Upper lobe of right lung (tissue), 1 donor: ENCODE results near the gene KDF1. TPM values are rescaled to one million over a fixed set of nuclear protein-coding genes. Genes with fewer than 3 reads are reported as not detected.
"Not testable (repeated sequence)": the region's sequence is repeated elsewhere in the genome, so short reads cannot be mapped to it uniquely, and the experiment has no call there.

Experiments
- ATAC-seq: fragments of 200-7000 bp; cut with Tn5 transposase; one replicate; pipeline ENCODE4 v1.9.1; 2020; ENCODE audit warnings: mild to moderate bottlenecking, moderate library complexity
- DNase-seq: peaks from one replicate; pipeline ENCODE4 v3.0.0-alpha.2; 2020
- H3K27ac ChIP-seq: fragments of 200-600 bp; one replicate; pipeline ENCODE4 v1.8.0; 2022
- H3K27me3 ChIP-seq: fragments of 200-600 bp; one replicate; pipeline ENCODE4 v1.8.0; 2022; ENCODE audit warnings: mild to moderate bottlenecking
- H3K36me3 ChIP-seq: fragments of 200-600 bp; one replicate; pipeline ENCODE4 v1.8.0; 2022
- H3K4me1 ChIP-seq: fragments of 200-600 bp; one replicate; pipeline ENCODE4 v1.8.0; 2022
- H3K4me3 ChIP-seq: fragments of 200-600 bp; one replicate; pipeline ENCODE4 v1.8.0; 2022; ENCODE audit warnings: mild to moderate bottlenecking
- H3K9me3 ChIP-seq: fragments of 200-600 bp; one replicate; pipeline ENCODE4 v1.8.0; 2022
- CTCF ChIP-seq: fragments of 200-600 bp; IDR thresholded peaks from one replicate; pipeline ENCODE4 v1.8.0; 2022; ENCODE audit warnings: antibody characterized with exemption
- intact Hi-C: fragments of 100-400 bp; cut with DNase I; formaldehyde crosslinking; loops from one replicate; pipeline ENCODE4 v1.11.0; 2022
- total RNA-seq: library from RNA; stranded (reverse); fragmentation: NEBNext Ultra II Directional; extraction: Animal tissue kit (Norgen Biotek cat#: 25700); gene quantifications from one replicate; pipeline ENCODE4 v1.2.1, GENCODE V29; 2021
- donor health status: DM: no; HTN: yes; CAD: no; lungs with severe emphysema.

The KDF1 gene
- total RNA-seq, 1 donor from 2014 or later, result 10.5 TPM

- TF ChIP-seq CTCF, result no peak
- DNase-seq (no peak), ATAC-seq (no peak)
- H3K4me3 ChIP-seq, result no peak overlapping the region
- intact Hi-C loops, result no loop called here
- H3K4me1 ChIP-seq, result no peaks in the 10 kb centered on the region
- H3K27me3 ChIP-seq, result no peaks in the 10 kb centered on the region
- peaks cover 31% of the 10 kb centered on the region for H3K36me3 ChIP-seq
- H3K9me3 ChIP-seq, result no peaks in the 10 kb centered on the region
- H3K27ac ChIP-seq, result no peak overlapping the region
Measured at GRCh38 chr1:26949266-26949925, 10.9 kb downstream of the KDF1 start.

- not testable (repeated sequence) for DNase-seq, H3K9me3 ChIP-seq
Measured at GRCh38 chr1:26948725-26949057, 11.6 kb downstream of the KDF1 start.

GRCh38 chr1:26946270-26946669 lies 14.0 kb downstream of the KDF1 start:
- Histone ChIP-seq H3K27ac (no peak overlapping the region), H3K36me3 (peaks cover 62% of the 10 kb centered on the region)
- no peak for ATAC-seq

More at GRCh38 chr1:26948725-26949057, 11.6 kb downstream of the KDF1 start:
- ATAC-seq, H3K4me3 ChIP-seq, H3K27ac ChIP-seq, H3K4me1 ChIP-seq, H3K27me3 ChIP-seq, intact Hi-C loops: not testable (repeated sequence)
- peaks cover 38% of the 10 kb centered on the region for H3K36me3 ChIP-seq

GRCh38 chr1:26945728-26946127 lies 14.5 kb downstream of the KDF1 start:
- Histone ChIP-seq H3K4me3 (no peak overlapping the region), H3K36me3 (peaks cover 64% of the 10 kb centered on the region), H3K9me3 (no peaks in the 10 kb centered on the region), H3K4me1 (no peaks in the 10 kb centered on the region), H3K27ac (no peak overlapping the region), H3K27me3 (no peaks in the 10 kb centered on the region)
- no peak for TF ChIP-seq CTCF
- intact Hi-C loops, result no loop called here
- DNase-seq, result no peak
- no peak for ATAC-seq

More at GRCh38 chr1:26946270-26946669, 14.0 kb downstream of the KDF1 start:
- H3K27me3 ChIP-seq, result no peaks in the 10 kb centered on the region
- TF ChIP-seq CTCF, result no peak
- DNase-seq, result no peak
- no peak overlapping the region for H3K4me3 ChIP-seq
- no peaks in the 10 kb centered on the region for H3K4me1 ChIP-seq
- no peaks in the 10 kb centered on the region for H3K9me3 ChIP-seq
- intact Hi-C loops, result no loop called here

- H3K4me1 ChIP-seq, result no peaks in the 10 kb centered on the region
- H3K36me3 ChIP-seq, result peaks cover 64% of the 10 kb centered on the region
- no peak overlapping the region for H3K4me3 ChIP-seq
- H3K27ac ChIP-seq, result no peak overlapping the region
- DNase-seq (no peak), ATAC-seq (no peak)
- H3K9me3 ChIP-seq, result no peaks in the 10 kb centered on the region
- no peaks in the 10 kb centered on the region for H3K27me3 ChIP-seq
- intact Hi-C loops, result no loop called here
- TF ChIP-seq CTCF, result no peak
Measured at GRCh38 chr1:26945138-26945537, 15.1 kb downstream of the KDF1 start.

GRCh38 chr1:26942656-26943055 lies 17.6 kb downstream of the KDF1 start:
- Histone ChIP-seq H3K27ac (no peak overlapping the region), H3K27me3 (no peaks in the 10 kb centered on the region), H3K4me1 (no peaks in the 10 kb centered on the region), H3K36me3 (peaks cover 69% of the 10 kb centered on the region), H3K4me3 (no peak overlapping the region), H3K9me3 (no peaks in the 10 kb centered on the region)
- no peak for TF ChIP-seq CTCF
- ATAC-seq, result no peak
- no peak for DNase-seq
- intact Hi-C loops, result no loop called here
